ENCODE measurements around the gene SSH2.

The SSH2 gene

GRCh38 chr17:29776026-29776425, 154.0 kb downstream of the SSH2 start:
- no peak for DNase-seq

GRCh38 chr17:29772981-29773380, 157.0 kb downstream of the SSH2 start:
- DNase-seq: no peak

- no peak for DNase-seq
These were observed 158.5 kb downstream of the SSH2 start for GRCh38 chr17:29771546-29771945.

GRCh38 chr17:29769225-29769624, 160.8 kb downstream of the SSH2 start:
- DNase-seq: no peak

- no peak for DNase-seq
These were observed 163.2 kb downstream of the SSH2 start for GRCh38 chr17:29766796-29767327.

- no peak for DNase-seq
These were observed 165.3 kb downstream of the SSH2 start for GRCh38 chr17:29764748-29765147.

GRCh38 chr17:29764217-29764616, 165.8 kb downstream of the SSH2 start:
- no peak for DNase-seq

GRCh38 chr17:29763273-29763672, 166.8 kb downstream of the SSH2 start:
- DNase-seq: no peak

GRCh38 chr17:29761040-29761761, 168.8 kb downstream of the SSH2 start:
- peak; percentile 86 for DNase-seq

- peak; percentile 38 for DNase-seq
These were observed 169.6 kb downstream of the SSH2 start for GRCh38 chr17:29760279-29761039.

GRCh38 chr17:29758255-29758654, 171.8 kb downstream of the SSH2 start:
- no peak for DNase-seq

- no peak for DNase-seq
These were observed 172.2 kb downstream of the SSH2 start for GRCh38 chr17:29757788-29758187.

- no peak for DNase-seq
These were observed 176.1 kb downstream of the SSH2 start for GRCh38 chr17:29753845-29754439.

GRCh38 chr17:29749045-29749825, 180.8 kb downstream of the SSH2 start:
- no peak for DNase-seq

- DNase-seq: no peak
These were observed 181.6 kb downstream of the SSH2 start for GRCh38 chr17:29748400-29748799.

- DNase-seq: no peak
These were observed 182.4 kb downstream of the SSH2 start for GRCh38 chr17:29747660-29748059.

- DNase-seq: no peak
These were observed 183.4 kb downstream of the SSH2 start for GRCh38 chr17:29746669-29747068.

- no peak for DNase-seq
These were observed 185.9 kb downstream of the SSH2 start for GRCh38 chr17:29744121-29744520.

- no peak for DNase-seq
These were observed 187.9 kb downstream of the SSH2 start for GRCh38 chr17:29742210-29742513.

GRCh38 chr17:29740017-29740416, 190.0 kb downstream of the SSH2 start:
- no peak for DNase-seq

- no peak for DNase-seq
These were observed 195.4 kb downstream of the SSH2 start for GRCh38 chr17:29734640-29735039.

- no peak for DNase-seq
These were observed 196.9 kb downstream of the SSH2 start for GRCh38 chr17:29733166-29733565.

GRCh38 chr17:29732613-29733012, 197.4 kb downstream of the SSH2 start:
- no peak for DNase-seq

All from NK-92 treated with Interleukin-12 subunit alpha and Interleukin-12 subunit beta, amount 100 ng/mL, for 24 hours (cell line).